Fibroblast of mammary gland (primary cell): Measurements from ENCODE around the gene ZNF77.
A peak's percentile ranks its signal among the peaks of the same experiment; 100 is the strongest.
"Not testable (repeated sequence)": the region's sequence is repeated elsewhere in the genome, so short reads cannot be mapped to it uniquely, and the experiment has no call there.

Source experiments
- DNase-seq: peaks from one replicate; pipeline ENCODE4 v3.0.0-alpha.2; 2010; ENCODE audit warnings: low read depth
- H3K4me3 ChIP-seq: 2 replicates; pipeline ENCODE4 v1.5.1; 2011; ENCODE audit warnings: low read depth, mild to moderate bottlenecking, low read length, moderate library complexity; ENCODE audit not compliant: control insufficient read depth
- CTCF ChIP-seq: conservative IDR thresholded peaks from 2 replicates; pipeline ENCODE4 v1.5.1; 2011; ENCODE audit warnings: low read depth, low read length, inconsistent platforms; ENCODE audit not compliant: control insufficient read depth, insufficient read depth

ZNF77 gene

GRCh38 chr19:2902590-2903218, 42.1 kb downstream of the ZNF77 start:
- H3K4me3 ChIP-seq: no peak overlapping the region
- DNase-seq: no peak
- TF ChIP-seq CTCF: no peak

- peak within 1 kb of the TSS; percentile 87 for H3K4me3 ChIP-seq
- peak; percentile 99 for DNase-seq
- no peak for TF ChIP-seq CTCF
These were observed 44.2 kb downstream of the ZNF77 start, which contains the start of gene ZNF57 for GRCh38 chr19:2900296-2901252. Gene ZNF57 (plus strand): TSS chr19:2900928. CDS start chr19:2901046, 118 bp downstream.

- DNase-seq: no peak
- H3K4me3 ChIP-seq: no peak overlapping the region
- TF ChIP-seq CTCF: no peak
These were observed 48.1 kb downstream of the ZNF77 start for GRCh38 chr19:2896694-2897093.

- not testable (repeated sequence) for H3K4me3 ChIP-seq
These were observed 54.2 kb downstream of the ZNF77 start for GRCh38 chr19:2890531-2890930.

GRCh38 chr19:2888731-2889224, 56.0 kb downstream of the ZNF77 start:
- no peak for TF ChIP-seq CTCF
- no peak for DNase-seq
- peak overlapping the region; percentile 22 for H3K4me3 ChIP-seq

More at GRCh38 chr19:2890531-2890930, 54.2 kb downstream of the ZNF77 start:
- DNase-seq: not testable (repeated sequence)

GRCh38 chr19:2887391-2887914, 57.3 kb downstream of the ZNF77 start:
- no peak overlapping the region for H3K4me3 ChIP-seq
- DNase-seq: peak; percentile 77
- TF ChIP-seq CTCF: peak; percentile 60

GRCh38 chr19:2885736-2886135, 59.0 kb downstream of the ZNF77 start:
- DNase-seq: no peak
- TF ChIP-seq CTCF: no peak
- H3K4me3 ChIP-seq: no peak overlapping the region
